Endothelial cell of umbilical vein (primary cell): Measurements from ENCODE around the gene GOLIM4. TPM values are rescaled to one million over a fixed set of nuclear protein-coding genes. Genes with fewer than 3 reads are reported as not detected.

Experiments used
- BruUV-seq: library from RNA; stranded (reverse); fragments of 400-500 nt; replicated peaks from 2 replicates; lab custom pipeline; 2021; lab: Mats Ljungman, UMichigan
- CTCF ChIA-PET: fragments of 300-600, 350-600 bp; sonication (Branson Sonifier 250); formaldehyde crosslinking; loops from one replicate; lab custom pipeline; 2021; ENCODE audit warnings: antibody characterized with exemption, inconsistent platforms; lab: Charles Lee
- POLR2A ChIA-PET: fragments of 300-600, 350-600 bp; sonication (Branson Sonifier 250); formaldehyde crosslinking; loops from one replicate; lab custom pipeline; 2021; ENCODE audit warnings: antibody characterized with exemption, inconsistent platforms; lab: Charles Lee
- DNase-seq: peaks from one replicate; pipeline ENCODE4 v3.0.0-alpha.2; 2011; ENCODE audit warnings: low read depth, low spot score
- FAIRE-seq: peaks from 2 replicates; lab custom pipeline; 2011; peaks lifted over from hg19 to GRCh38; lab: Jason Lieb, UNC
- H2AFZ ChIP-seq: 2 replicates; pipeline ENCODE4 v1.6.0; 2012; ENCODE audit warnings: low read depth, low read length, control low read depth, inconsistent platforms
- H3K27ac ChIP-seq: 2 replicates; pipeline ENCODE4 v1.5.1; 2011; ENCODE audit warnings: low read depth, mild to moderate bottlenecking, control low read depth, low read length, moderate library complexity; ENCODE audit not compliant: insufficient read depth
- H3K27me3 ChIP-seq, 2 experiments: 2 replicates each; pipeline versions ENCODE4 v1.6.0 to v1.6.1; 2011; ENCODE audit warnings: low read length in 2 of 2, mixed read lengths in 1 of 2; ENCODE audit not compliant: control insufficient read depth in 2 of 2, insufficient read depth in 2 of 2
- H3K36me3 ChIP-seq, 2 experiments: 2 replicates in 1 of 2; 3 replicates in 1 of 2; pipeline ENCODE4 v1.5.1; 2011; ENCODE audit warnings: low read length in 2 of 2, mild to moderate bottlenecking in 1 of 2, moderate library complexity in 1 of 2; ENCODE audit not compliant: control insufficient read depth in 2 of 2, insufficient read depth in 2 of 2; ENCODE audit errors: extremely low read depth in 1 of 2
- H3K4me1 ChIP-seq: 3 replicates; pipeline ENCODE4 v1.5.1; 2011; ENCODE audit warnings: mild to moderate bottlenecking, low read length; ENCODE audit not compliant: control insufficient read depth, insufficient read depth; ENCODE audit errors: extremely low read depth
- H3K4me2 ChIP-seq: 2 replicates; pipeline ENCODE4 v1.6.1; 2011; ENCODE audit warnings: low read length, control low read depth, mixed read lengths; ENCODE audit not compliant: insufficient read depth
- H3K4me3 ChIP-seq, 3 experiments: fragments of 200-600 bp in 1 of 3; sonication (generic), shearing (Covaris generic) in 1 of 3; replicated peaks in 1 of 3; 2 replicates each; pipeline ENCODE4 v1.5.1; 2011 to 2016; ENCODE audit warnings: control low read depth in 3 of 3, low read length in 3 of 3, mild to moderate bottlenecking in 2 of 3, inconsistent platforms in 1 of 3, low read depth in 1 of 3, moderate library complexity in 1 of 3; ENCODE audit not compliant: insufficient read depth in 1 of 3
- H3K79me2 ChIP-seq: 2 replicates; pipeline ENCODE4 v1.6.0; 2012; ENCODE audit warnings: low read length, inconsistent platforms; ENCODE audit not compliant: control insufficient read depth, insufficient read depth
- H3K9ac ChIP-seq: replicated peaks from 2 replicates; pipeline ENCODE3; 2011; ENCODE audit warnings: low read length, control low read depth; ENCODE audit not compliant: insufficient read depth; ENCODE audit errors: extremely low read depth
- H3K9me1 ChIP-seq: replicated peaks from 3 replicates; pipeline ENCODE4 v1.6.0; 2011; ENCODE audit warnings: mild to moderate bottlenecking, low read length; ENCODE audit not compliant: control insufficient read depth, insufficient read depth; ENCODE audit errors: extremely low read depth
- H3K9me3 ChIP-seq: replicated peaks from 2 replicates; pipeline ENCODE4 v1.5.1; 2012; ENCODE audit warnings: low read length, inconsistent platforms; ENCODE audit not compliant: control insufficient read depth, insufficient read depth
- H4K20me1 ChIP-seq: replicated peaks from 2 replicates; pipeline ENCODE3; 2011; ENCODE audit warnings: mild to moderate bottlenecking, low read length; ENCODE audit not compliant: control insufficient read depth, insufficient read depth; ENCODE audit errors: extremely low read depth
- CTCF ChIP-seq, 2 donors: IDR thresholded peaks; 1 replicate in 1 of 2; 2 replicates in 1 of 2; pipeline ENCODE4 v1.5.1; 2011; ENCODE audit warnings: low read length in 2 of 2, mild to moderate bottlenecking in 2 of 2, moderate library complexity in 2 of 2, control low read depth in 1 of 2, inconsistent platforms in 1 of 2, low read depth in 1 of 2; ENCODE audit not compliant: insufficient read depth in 1 of 2; ENCODE audit errors: extremely low read depth in 1 of 2
- EZH2 ChIP-seq: IDR thresholded peaks from 2 replicates; pipeline ENCODE4 v1.6.1; 2012; ENCODE audit warnings: borderline replicate concordance, low read depth, mild to moderate bottlenecking, moderate library complexity, low read length, inconsistent platforms; ENCODE audit not compliant: severe bottlenecking
- GATA2 ChIP-seq: IDR thresholded peaks from 2 replicates; pipeline ENCODE4 v1.7.0; 2011; ENCODE audit warnings: low read depth, mild to moderate bottlenecking, moderate library complexity, mixed read lengths, low read length; ENCODE audit not compliant: insufficient read length, insufficient read depth
- JUN ChIP-seq: IDR thresholded peaks from 2 replicates; pipeline ENCODE4 v1.6.1; 2011; ENCODE audit warnings: borderline replicate concordance, low read depth; ENCODE audit not compliant: insufficient read length, insufficient read depth
- MAX ChIP-seq: IDR thresholded peaks from 2 replicates; pipeline ENCODE4 v1.6.1; 2011; ENCODE audit not compliant: insufficient read depth, insufficient read length
- MYC ChIP-seq: IDR thresholded peaks from one replicate; pipeline ENCODE4 v1.6.1; 2011; ENCODE audit warnings: mild to moderate bottlenecking, low read depth, low read length
- POLR2A ChIP-seq: IDR thresholded peaks from 2 replicates; pipeline ENCODE4 v1.6.1; 2012; ENCODE audit warnings: low read depth, mild to moderate bottlenecking, control low read depth, low read length
- POLR2AphosphoS5 ChIP-seq: IDR thresholded peaks from 2 replicates; pipeline ENCODE4 v1.6.1; 2012; ENCODE audit warnings: low read depth, mild to moderate bottlenecking, control low read depth, low read length, moderate library complexity; ENCODE audit not compliant: insufficient read depth
- dilution Hi-C: fragments of 300-500 bp; cut with MboI; formaldehyde crosslinking; loops from one replicate; pipeline ENCODE4 v1.15.0; 2019; ENCODE audit warnings: low sequenced_read_pairs; ENCODE audit not compliant: extremely low pct_ligation_motif_present
- intact Hi-C: fragments of 100-400 bp; cut with micrococcal nuclease; formaldehyde crosslinking; loops from one replicate; pipeline ENCODE4 v1.10.0; 2022
- polyA plus RNA-seq, 4 experiments: library from polyadenylated mRNA; depleted of rRNA in 3 of 4; stranded (reverse) in 3 of 4; unstranded in 1 of 4; fragments of >200 nt; gene quantifications; 2 replicates each; pipeline versions ENCODE4 v1.2.1 to v1.2.3, GENCODE V29; 2011 to 2012; ENCODE audit warnings: missing spikeins in 1 of 4
- total RNA-seq: library from RNA; stranded (reverse); gene quantifications from 2 replicates; pipeline ENCODE4 v1.2.3, GENCODE V29; 2021

GOLIM4 gene
- total and polyA plus RNA-seq, 2 donors (not counting 3 experiments of a cell fraction or from before 2014, with no cell fraction given), result 11.7 to 40.8 TPM

- no TSS peak for BruUV-seq
- Histone ChIP-seq H4K20me1 (peaks cover 9% of the 10 kb centered on the region), H3K9me1 (peaks cover 4% of the 10 kb centered on the region), H3K27me3 (no peaks in the 10 kb centered on the region), H3K4me2 (no peak overlapping the region), H3K9me3 (no peaks in the 10 kb centered on the region), H3K36me3 (no peaks in the 10 kb centered on the region), H3K4me1 (peaks cover 30% of the 10 kb centered on the region), H3K79me2 (peaks cover 81% of the 10 kb centered on the region), H3K27ac (no peak overlapping the region), H3K9ac (no peak overlapping the region), H2AFZ (no peak overlapping the region), H3K4me3 (no peak overlapping the region)
- FAIRE-seq (no peak), DNase-seq (no peak)
- dilution Hi-C loops, result no loop called here
- TF ChIP-seq POLR2A, result no peak
- no peak for TF ChIP-seq POLR2AphosphoS5
- TF ChIP-seq CTCF (IDR thresholded peaks at IDR 0.05; ENCODE audit: extremely low read depth in 1 of 2, insufficient read depth in 1 of 2, low read depth in 1 of 2, low read length in 2 of 2), result no peak
- TF ChIP-seq MYC, result no peak
- TF ChIP-seq MAX, result no peak
- no peak for TF ChIP-seq JUN
- no peak for TF ChIP-seq EZH2
- TF ChIP-seq GATA2, result peak; percentile 50
- ChIA-PET CTCF (interaction anchor here (0.9 to 1.4 kb wide), 2 partner anchors 22 to 41 kb away, joined by 3 read pairs; no protein-coding TSS in a partner anchor), POLR2A (no interaction called here)
- intact Hi-C loops, result no loop called here
Measured at GRCh38 chr3:168089179-168089771, 6.4 kb downstream of the GOLIM4 start.
